IPS-20b (cell line): ENCODE measurements around the gene FMO1.
A peak's percentile ranks its signal among the peaks of the same experiment; 100 is the strongest.

ENCODE experiments used
- H3K27ac ChIP-seq: one replicate; pipeline ENCODE4 v1.5.1; 2013; ENCODE audit warnings: low read length
- H3K27me3 ChIP-seq: 2 replicates; pipeline ENCODE4 v1.6.1; 2013; ENCODE audit warnings: mild to moderate bottlenecking, low read length, inconsistent platforms; ENCODE audit not compliant: insufficient read depth
- H3K36me3 ChIP-seq: 2 replicates; pipeline ENCODE4 v1.6.1; 2013; ENCODE audit warnings: low read depth, mild to moderate bottlenecking, inconsistent platforms, low read length, moderate library complexity; ENCODE audit not compliant: insufficient read depth
- H3K4me1 ChIP-seq: 2 replicates; pipeline ENCODE4 v1.6.1; 2013; ENCODE audit warnings: mild to moderate bottlenecking, control low read depth, inconsistent platforms, low read length, moderate library complexity; ENCODE audit not compliant: insufficient read depth
- H3K4me3 ChIP-seq: 2 replicates; pipeline ENCODE4 v1.5.1; 2013; ENCODE audit warnings: mild to moderate bottlenecking, low read length, inconsistent platforms
- H3K9ac ChIP-seq: 2 replicates; pipeline ENCODE4 v1.6.1; 2013; ENCODE audit warnings: low read depth, mild to moderate bottlenecking, inconsistent platforms, low read length, moderate library complexity
- H3K9me3 ChIP-seq: 2 replicates; pipeline ENCODE4 v1.6.1; 2013; ENCODE audit warnings: mild to moderate bottlenecking, low read depth, low read length, inconsistent platforms; ENCODE audit not compliant: insufficient read depth

The FMO1 gene, protein sequence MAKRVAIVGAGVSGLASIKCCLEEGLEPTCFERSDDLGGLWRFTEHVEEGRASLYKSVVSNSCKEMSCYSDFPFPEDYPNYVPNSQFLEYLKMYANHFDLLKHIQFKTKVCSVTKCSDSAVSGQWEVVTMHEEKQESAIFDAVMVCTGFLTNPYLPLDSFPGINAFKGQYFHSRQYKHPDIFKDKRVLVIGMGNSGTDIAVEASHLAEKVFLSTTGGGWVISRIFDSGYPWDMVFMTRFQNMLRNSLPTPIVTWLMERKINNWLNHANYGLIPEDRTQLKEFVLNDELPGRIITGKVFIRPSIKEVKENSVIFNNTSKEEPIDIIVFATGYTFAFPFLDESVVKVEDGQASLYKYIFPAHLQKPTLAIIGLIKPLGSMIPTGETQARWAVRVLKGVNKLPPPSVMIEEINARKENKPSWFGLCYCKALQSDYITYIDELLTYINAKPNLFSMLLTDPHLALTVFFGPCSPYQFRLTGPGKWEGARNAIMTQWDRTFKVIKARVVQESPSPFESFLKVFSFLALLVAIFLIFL

GRCh38 chr1:171248302-171248701 lies at the start of gene FMO1:
FMO1 (plus strand) TSS chr1:171248494; CDS start chr1:171258088, 9,594 bp downstream.
- Histone ChIP-seq H3K4me1 (peaks cover 5% of the 10 kb centered on the region), H3K27me3 (peaks cover 12% of the 10 kb centered on the region), H3K27ac (no peak within 1 kb of the TSS)

DNA sequence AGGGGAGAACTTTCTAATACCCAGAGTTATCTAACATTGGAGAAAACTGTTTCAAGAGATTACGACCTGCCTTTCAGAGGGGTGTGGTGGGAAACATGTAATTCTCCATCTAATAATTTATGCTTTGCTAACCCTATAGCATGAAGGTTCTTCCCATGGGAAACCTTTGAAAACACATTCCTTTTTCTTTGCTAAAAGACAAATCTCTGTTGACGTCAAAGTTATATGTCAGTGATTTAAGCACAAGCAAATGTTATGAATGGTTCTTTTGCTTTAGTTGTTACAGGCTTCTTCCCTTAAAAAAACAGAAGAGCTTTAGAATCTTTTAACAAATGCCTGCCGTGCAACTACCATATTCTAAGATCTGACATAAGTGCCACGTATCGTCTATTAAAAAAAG lies 44.0 kb upstream of the FMO1 start:
- H3K4me1 ChIP-seq: no peaks in the 10 kb centered on the region
- H3K9ac ChIP-seq: no peak overlapping the region
- H3K36me3 ChIP-seq: no peaks in the 10 kb centered on the region
- no peaks in the 10 kb centered on the region for H3K27me3 ChIP-seq
- H3K9me3 ChIP-seq: no peaks in the 10 kb centered on the region
- no peak overlapping the region for H3K27ac ChIP-seq
- no peak overlapping the region for H3K4me3 ChIP-seq

More at GRCh38 chr1:171248302-171248701, at the start of gene FMO1:
- Histone ChIP-seq H3K4me3 (no peak within 1 kb of the TSS), H3K36me3 (no peaks in the 10 kb centered on the region), H3K9ac (no peak within 1 kb of the TSS), H3K9me3 (no peaks in the 10 kb centered on the region)

DNA sequence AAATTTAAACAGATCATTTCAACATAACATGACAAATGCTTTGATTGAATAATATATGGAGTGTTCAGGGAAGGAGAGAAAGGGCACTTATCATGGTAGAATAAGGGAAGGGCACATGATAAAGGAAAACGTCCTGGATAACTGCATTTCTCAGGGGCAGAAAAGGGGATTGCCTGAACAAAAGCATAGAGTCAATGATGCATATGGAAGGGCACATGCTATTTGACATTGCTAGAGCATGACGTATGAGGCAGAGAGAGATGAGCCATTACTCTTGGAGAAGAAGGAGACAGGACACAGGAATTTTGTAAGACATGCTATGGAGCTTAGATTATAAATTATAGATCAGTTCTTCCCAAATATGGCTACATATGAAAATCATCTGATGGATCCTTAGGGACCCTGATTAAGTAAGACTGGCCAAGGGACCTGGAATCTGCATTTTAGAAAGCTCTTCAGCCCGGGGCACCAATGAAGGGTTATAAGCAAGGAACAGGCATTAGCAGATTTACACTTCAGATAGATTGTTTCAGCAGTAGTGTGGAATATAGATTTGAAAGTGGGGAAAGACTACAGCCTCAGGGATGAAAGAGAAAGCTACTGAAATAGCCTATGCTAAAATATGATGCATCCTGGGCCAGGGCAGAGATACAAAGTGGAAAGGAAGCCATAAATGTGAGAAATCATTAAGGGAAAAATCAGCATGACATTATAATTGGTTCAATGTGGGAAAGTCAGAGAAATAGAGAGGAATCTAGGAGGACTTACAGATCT lies 41.9 kb upstream of the FMO1 start:
- Histone ChIP-seq H3K4me1 (peaks cover 12% of the 10 kb centered on the region), H3K36me3 (no peaks in the 10 kb centered on the region), H3K27me3 (no peaks in the 10 kb centered on the region), H3K9me3 (no peaks in the 10 kb centered on the region), H3K27ac (no peak overlapping the region), H3K4me3 (no peak overlapping the region), H3K9ac (no peak overlapping the region)

GRCh38 chr1:171206978-171207355 lies 41.3 kb upstream of the FMO1 start:
- Histone ChIP-seq H3K9ac (no peak overlapping the region), H3K4me1 (peaks cover 14% of the 10 kb centered on the region), H3K9me3 (no peaks in the 10 kb centered on the region), H3K27me3 (no peaks in the 10 kb centered on the region), H3K36me3 (no peaks in the 10 kb centered on the region), H3K4me3 (no peak overlapping the region), H3K27ac (no peak overlapping the region)

- H3K9me3 ChIP-seq: no peaks in the 10 kb centered on the region
- no peaks in the 10 kb centered on the region for H3K27me3 ChIP-seq
- H3K4me1 ChIP-seq: peaks cover 14% of the 10 kb centered on the region
- no peak overlapping the region for H3K27ac ChIP-seq
- no peak overlapping the region for H3K4me3 ChIP-seq
- no peaks in the 10 kb centered on the region for H3K36me3 ChIP-seq
- no peak overlapping the region for H3K9ac ChIP-seq
Observed at GRCh38 chr1:171207377-171207776, 40.9 kb upstream of the FMO1 start.

GRCh38 chr1:171210355-171210754 lies 37.9 kb upstream of the FMO1 start:
- H3K36me3 ChIP-seq: no peaks in the 10 kb centered on the region
- H3K27ac ChIP-seq: no peak overlapping the region
- H3K9me3 ChIP-seq: no peaks in the 10 kb centered on the region
- peak overlapping the region; percentile 37 for H3K4me3 ChIP-seq
- H3K27me3 ChIP-seq: no peaks in the 10 kb centered on the region
- H3K9ac ChIP-seq: no peak overlapping the region
- H3K4me1 ChIP-seq: peaks cover 14% of the 10 kb centered on the region

GRCh38 chr1:171212607-171213351 lies 35.5 kb upstream of the FMO1 start:
- no peaks in the 10 kb centered on the region for H3K9me3 ChIP-seq
- no peak overlapping the region for H3K4me3 ChIP-seq
- no peaks in the 10 kb centered on the region for H3K36me3 ChIP-seq
- H3K9ac ChIP-seq: no peak overlapping the region
- no peaks in the 10 kb centered on the region for H3K27me3 ChIP-seq
- no peak overlapping the region for H3K27ac ChIP-seq
- H3K4me1 ChIP-seq: peaks cover 14% of the 10 kb centered on the region

DNA sequence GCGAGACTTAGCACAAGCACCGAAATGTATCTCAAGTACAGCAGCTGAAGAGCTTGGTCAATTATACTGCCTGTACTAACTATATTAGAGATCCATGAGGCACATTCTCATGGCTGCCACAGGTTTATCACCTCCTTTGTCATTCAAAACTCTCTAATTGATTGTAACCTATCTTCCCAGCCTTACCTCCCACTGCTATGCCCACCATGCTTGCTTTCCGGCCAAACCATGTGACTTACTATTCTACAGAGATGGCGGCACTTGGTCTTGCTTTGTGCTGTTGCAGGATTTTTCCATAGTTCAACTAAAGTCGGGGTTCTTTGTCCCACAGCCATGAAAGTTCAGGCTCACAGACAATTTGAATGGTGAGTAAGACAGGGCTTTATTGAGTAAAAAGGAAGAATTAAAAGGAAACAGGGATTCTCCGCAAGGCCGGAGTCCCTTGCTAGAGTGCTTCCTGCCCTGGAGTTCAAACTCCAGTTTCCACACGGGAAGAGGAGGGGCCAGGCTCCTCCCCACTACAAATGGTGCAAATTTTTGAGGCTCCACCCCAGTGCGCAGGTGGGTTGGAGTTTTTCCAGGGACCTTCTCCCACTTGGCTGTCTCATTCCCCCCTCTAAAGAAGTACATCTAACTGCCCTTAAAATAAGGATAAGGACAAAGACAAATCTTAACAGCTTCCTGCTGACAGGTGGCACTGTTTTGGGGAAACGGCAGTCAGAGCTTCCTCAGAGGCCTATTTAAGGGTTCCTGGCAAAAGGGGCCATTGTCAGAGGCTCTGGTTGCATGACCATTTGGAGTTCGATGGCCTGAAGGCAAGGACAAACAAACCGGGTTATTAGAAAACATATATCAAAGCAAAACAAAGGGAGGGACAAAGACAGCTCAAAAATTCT lies 34.5 kb upstream of the FMO1 start:
- H3K9ac ChIP-seq: no peak overlapping the region
- no peak overlapping the region for H3K27ac ChIP-seq
- H3K27me3 ChIP-seq: no peaks in the 10 kb centered on the region
- H3K4me1 ChIP-seq: peaks cover 16% of the 10 kb centered on the region
- H3K9me3 ChIP-seq: peaks cover 4% of the 10 kb centered on the region; the same call in 1 of the 2 replicates
- H3K4me3 ChIP-seq: no peak overlapping the region
- no peaks in the 10 kb centered on the region for H3K36me3 ChIP-seq

DNA sequence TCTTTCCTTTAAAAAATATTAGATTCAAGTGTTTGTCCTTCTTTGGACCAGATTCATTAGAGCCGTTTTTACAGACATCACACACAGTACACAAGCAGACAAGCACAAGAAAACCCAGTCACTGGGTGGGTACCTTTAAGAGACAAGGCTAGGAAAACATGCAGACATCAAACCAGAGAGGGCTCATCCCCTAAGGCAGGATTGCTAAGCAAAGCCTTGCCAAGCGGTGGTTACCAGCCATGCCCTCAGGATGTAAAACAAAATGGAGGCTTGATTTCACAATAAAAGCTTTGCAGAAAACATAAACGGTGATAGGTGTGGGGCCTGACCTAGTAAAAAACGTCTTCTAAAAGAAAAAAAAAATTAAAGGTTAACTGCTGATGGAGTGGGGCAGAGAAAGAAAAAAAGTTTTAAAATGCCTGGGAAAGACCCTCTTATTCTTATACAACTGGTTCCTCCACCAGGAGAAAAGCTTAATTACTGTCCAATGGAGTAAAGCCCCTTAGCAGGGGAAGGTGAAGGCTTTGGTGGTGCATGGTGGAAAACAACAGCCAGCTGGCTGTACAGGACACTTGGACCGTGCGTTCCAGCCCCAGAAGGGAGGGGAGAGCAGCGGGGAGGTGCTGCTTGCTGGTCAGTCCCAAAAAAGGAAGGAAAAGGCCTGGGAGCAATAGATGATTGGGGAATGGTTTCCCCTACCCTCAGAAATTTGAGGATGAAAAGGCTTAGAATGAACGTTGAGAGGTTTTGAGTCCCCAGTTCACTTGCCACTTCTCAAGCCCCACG lies 30.4 kb upstream of the FMO1 start:
- Histone ChIP-seq H3K27ac (no peak overlapping the region), H3K9ac (no peak overlapping the region), H3K4me3 (no peak overlapping the region), H3K4me1 (peaks cover 24% of the 10 kb centered on the region), H3K36me3 (no peaks in the 10 kb centered on the region), H3K9me3 (peaks cover 4% of the 10 kb centered on the region; the same call in 1 of the 2 replicates), H3K27me3 (no peaks in the 10 kb centered on the region)

DNA sequence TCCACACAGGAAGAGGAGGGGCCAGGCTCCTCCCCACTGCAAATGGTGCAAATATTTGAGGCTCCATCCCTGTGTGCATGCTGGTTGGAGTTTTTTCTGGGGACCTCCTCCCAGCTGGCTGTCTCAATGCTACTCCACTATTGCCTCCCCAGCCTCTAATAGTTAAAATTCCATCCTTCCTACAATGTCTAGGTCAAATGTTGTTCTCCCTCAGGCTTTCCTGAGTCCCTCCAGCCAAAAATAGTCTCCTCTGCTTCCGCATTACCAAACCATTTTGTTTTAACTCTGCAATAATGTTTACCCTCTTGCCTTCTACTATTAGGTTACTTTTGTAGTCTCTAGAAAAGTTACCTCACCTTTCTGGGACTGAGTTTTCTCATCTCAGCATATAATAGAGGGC lies 29.6 kb upstream of the FMO1 start:
- Histone ChIP-seq H3K27ac (peak overlapping the region; percentile 96), H3K9ac (peak overlapping the region; percentile 78; the same call in 1 of the 2 replicates)

More for the DNA sequence above, 29.6 kb upstream of the FMO1 start:
- no peak overlapping the region for H3K4me3 ChIP-seq
- H3K27me3 ChIP-seq: no peaks in the 10 kb centered on the region
- no peaks in the 10 kb centered on the region for H3K36me3 ChIP-seq
- H3K4me1 ChIP-seq: peaks cover 31% of the 10 kb centered on the region
- peaks cover 4% of the 10 kb centered on the region; the same call in 1 of the 2 replicates for H3K9me3 ChIP-seq
